GM18951 (cell line): ENCODE results near the gene DYNC1I1.

ENCODE experiments used
- POLR2A ChIP-seq: IDR thresholded peaks from 4 replicates; pipeline ENCODE4 v1.6.1; 2011; ENCODE audit warnings: mild to moderate bottlenecking; ENCODE audit not compliant: insufficient read length, insufficient read depth; ENCODE audit errors: extremely low read depth
- in situ Hi-C: fragments of 300-500 bp; cut with MboI; formaldehyde crosslinking; loops from one replicate; pipeline ENCODE4 v1.12.0; 2022; ENCODE audit warnings: low sequenced_read_pairs, mixed read lengths, inconsistent platforms; ENCODE audit not compliant: unreplicated experiment

The DYNC1I1 gene

GRCh38 chr7:95772771-95773581 lies 622 bp downstream of the DYNC1I1 start:
- no peak for TF ChIP-seq POLR2A
- in situ Hi-C loops = no loop called here

- no peak for TF ChIP-seq POLR2A
- in situ Hi-C loops = no loop called here
Measured at GRCh38 chr7:95776561-95777185, 4.3 kb downstream of the DYNC1I1 start.

DNA sequence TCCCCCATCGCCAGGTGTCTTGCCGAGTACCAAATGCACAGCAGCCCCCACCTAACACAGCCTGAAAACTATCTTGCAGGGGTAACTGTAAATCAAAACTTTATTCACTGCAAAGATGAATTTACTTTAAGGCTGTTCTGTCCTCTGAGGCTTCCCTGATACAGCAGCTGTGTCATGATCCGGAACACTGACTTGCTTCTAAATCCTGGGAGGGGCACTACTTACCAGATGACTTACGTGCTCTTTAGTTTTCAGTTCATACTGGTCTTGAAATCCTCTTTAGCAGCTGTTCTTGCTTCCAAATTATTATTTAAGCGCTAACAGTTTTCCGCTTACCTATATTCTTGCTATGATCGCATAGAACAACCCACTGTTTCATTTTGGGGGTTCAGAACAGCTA lies 4.9 kb downstream of the DYNC1I1 start:
- TF ChIP-seq POLR2A = no peak
- in situ Hi-C loops = no loop called here

- in situ Hi-C loops = no loop called here
- no peak for TF ChIP-seq POLR2A
Measured at GRCh38 chr7:95780665-95781064, 8.3 kb downstream of the DYNC1I1 start.

- in situ Hi-C loops = no loop called here
- TF ChIP-seq POLR2A = no peak
Measured at GRCh38 chr7:95781961-95782586, 9.7 kb downstream of the DYNC1I1 start.

GRCh38 chr7:95784796-95785195 lies 12.4 kb downstream of the DYNC1I1 start:
- TF ChIP-seq POLR2A = no peak
- in situ Hi-C loops = no loop called here

DNA sequence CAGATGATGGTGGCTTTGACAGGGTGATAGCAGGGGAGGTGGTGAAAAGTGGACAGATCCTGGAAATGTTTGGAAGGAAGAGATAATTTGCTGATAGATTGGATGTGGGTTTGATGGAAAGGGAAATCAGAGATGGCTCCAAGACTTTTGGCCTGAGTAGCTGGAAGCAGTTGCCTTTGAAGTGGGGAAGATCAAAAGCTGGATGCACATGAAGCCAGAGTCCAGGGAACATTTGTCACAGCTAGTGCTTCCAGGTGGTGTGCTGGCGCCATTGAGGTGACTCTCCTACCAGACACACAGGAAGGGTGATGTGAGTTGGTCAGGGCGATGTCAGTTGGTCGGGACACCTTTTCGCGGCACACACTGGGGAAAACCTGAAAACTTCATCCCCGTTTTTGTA lies 15.9 kb downstream of the DYNC1I1 start:
- in situ Hi-C loops = no loop called here
- TF ChIP-seq POLR2A = no peak

- in situ Hi-C loops = no loop called here
- TF ChIP-seq POLR2A = no peak
Measured at GRCh38 chr7:95788884-95789283, 16.5 kb downstream of the DYNC1I1 start.

GRCh38 chr7:95793658-95794057 lies 21.3 kb downstream of the DYNC1I1 start:
- in situ Hi-C loops = no loop called here
- no peak for TF ChIP-seq POLR2A

DNA sequence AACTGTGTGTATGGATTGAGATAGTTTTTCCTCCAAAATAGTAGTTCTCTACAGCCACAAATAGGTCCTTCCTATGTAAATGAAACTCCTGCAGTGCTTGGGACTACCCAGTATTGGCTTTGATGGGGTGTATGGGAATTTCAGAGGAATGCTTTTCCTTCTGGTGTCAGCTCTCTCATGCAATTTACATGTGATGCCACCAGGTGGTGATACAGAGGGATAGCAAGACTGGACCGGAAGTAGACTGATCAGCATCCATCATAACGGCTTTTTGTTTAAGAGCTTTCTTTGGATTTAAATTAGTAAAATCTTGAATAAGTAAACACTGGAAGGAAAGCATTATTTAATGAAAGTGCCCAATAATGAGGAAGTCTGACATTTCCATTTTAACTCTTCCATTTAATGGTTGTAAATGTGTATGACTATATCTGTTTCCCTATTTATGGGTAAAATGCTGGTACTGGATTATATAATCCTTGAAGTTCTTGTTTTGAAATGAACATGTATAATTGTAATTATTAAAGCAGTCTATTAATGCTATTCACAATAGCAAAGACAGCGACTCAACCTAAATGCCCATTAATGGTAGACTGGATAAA lies 22.7 kb downstream of the DYNC1I1 start:
- in situ Hi-C loops = no loop called here
- no peak for TF ChIP-seq POLR2A

DNA sequence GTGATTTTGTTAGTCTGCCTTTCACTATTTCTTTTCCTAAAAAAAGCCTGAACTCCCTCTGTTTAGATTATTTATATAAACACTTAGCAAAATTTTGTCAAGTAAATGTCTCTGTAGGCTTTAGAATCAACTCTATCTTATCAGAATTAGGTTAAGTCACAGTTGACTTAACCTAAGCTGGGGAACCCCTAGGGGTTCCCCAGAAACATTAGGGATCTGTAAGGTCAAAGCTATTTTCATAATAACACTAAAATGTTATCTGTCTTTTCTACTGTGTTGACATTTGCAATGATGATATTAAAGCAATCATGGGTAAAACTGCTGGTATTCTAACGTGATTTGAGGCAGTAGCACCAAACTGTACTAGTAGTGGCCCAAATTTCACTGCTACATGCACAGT lies 24.3 kb downstream of the DYNC1I1 start:
- in situ Hi-C loops = no loop called here
- no peak for TF ChIP-seq POLR2A

- TF ChIP-seq POLR2A = no peak
Measured at GRCh38 chr7:95798401-95798930, 26.1 kb downstream of the DYNC1I1 start.

GRCh38 chr7:95800787-95801186 lies 28.4 kb downstream of the DYNC1I1 start:
- no peak for TF ChIP-seq POLR2A
- in situ Hi-C loops = no loop called here

More at GRCh38 chr7:95798401-95798930, 26.1 kb downstream of the DYNC1I1 start:
- in situ Hi-C loops = no loop called here

- in situ Hi-C loops = no loop called here
- no peak for TF ChIP-seq POLR2A
Measured at GRCh38 chr7:95802270-95802669, 29.9 kb downstream of the DYNC1I1 start.

DNA sequence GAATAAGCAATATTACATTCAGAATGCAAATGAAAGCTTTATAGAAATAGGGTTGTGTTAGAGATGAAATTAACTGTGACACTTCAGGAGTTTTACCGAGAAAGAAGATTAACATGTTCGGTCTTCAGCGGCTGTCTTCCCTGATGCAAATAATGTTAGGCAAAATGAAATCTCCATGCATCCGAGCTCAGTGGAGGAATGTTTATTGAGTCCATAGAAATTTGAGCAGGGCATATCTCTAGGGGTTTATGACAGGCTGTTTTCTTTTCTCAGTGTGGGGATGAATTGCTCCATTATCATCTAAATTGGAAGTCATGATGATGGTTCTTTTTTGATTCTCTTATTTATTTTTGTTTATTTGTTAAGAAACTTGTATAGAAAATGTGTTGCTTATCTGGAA lies 31.7 kb downstream of the DYNC1I1 start:
- in situ Hi-C loops = no loop called here

More for the DNA sequence above, 31.7 kb downstream of the DYNC1I1 start:
- TF ChIP-seq POLR2A = no peak
